GM20000 (cell line): Measurements from ENCODE around the gene LAMB3.

ENCODE experiments used
- DNase-seq: peaks from one replicate; pipeline ENCODE4 v3.0.0; 2012; ENCODE audit warnings: low spot score
- TF ChIP-seq, protein P1 (sequence below): IDR thresholded peaks from 2 replicates; pipeline ENCODE4 v1.5.1; 2012; ENCODE audit warnings: mild to moderate bottlenecking, control low read depth; ENCODE audit errors: extremely low read depth, missing control alignments

LAMB3 gene

DNA sequence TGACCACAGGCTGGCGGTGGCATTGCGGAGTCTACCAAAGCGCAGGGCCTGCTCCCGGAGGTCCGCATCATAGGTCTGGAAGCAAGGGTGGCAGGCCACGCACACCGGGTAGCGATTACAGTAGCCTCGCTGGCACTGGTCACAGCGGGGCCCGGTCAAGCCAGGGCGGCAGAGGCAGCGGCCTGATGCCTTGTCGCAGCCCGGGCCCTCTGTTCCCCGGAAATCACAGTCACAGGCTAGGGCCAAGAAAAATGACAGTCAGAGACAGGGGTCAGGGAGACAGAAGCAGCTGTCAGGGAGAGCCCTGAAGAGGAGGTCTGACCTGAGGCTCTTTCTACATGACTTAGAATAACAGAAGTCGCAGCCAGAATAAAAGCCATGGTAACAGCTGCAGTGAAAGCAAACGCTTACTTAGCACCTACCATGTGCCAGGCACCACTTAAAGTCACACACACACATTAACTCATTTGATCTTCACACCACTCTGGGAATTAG lies 26.4 kb downstream of the LAMB3 start:
- DNase-seq: no peak
- TF ChIP-seq, protein P1, sequence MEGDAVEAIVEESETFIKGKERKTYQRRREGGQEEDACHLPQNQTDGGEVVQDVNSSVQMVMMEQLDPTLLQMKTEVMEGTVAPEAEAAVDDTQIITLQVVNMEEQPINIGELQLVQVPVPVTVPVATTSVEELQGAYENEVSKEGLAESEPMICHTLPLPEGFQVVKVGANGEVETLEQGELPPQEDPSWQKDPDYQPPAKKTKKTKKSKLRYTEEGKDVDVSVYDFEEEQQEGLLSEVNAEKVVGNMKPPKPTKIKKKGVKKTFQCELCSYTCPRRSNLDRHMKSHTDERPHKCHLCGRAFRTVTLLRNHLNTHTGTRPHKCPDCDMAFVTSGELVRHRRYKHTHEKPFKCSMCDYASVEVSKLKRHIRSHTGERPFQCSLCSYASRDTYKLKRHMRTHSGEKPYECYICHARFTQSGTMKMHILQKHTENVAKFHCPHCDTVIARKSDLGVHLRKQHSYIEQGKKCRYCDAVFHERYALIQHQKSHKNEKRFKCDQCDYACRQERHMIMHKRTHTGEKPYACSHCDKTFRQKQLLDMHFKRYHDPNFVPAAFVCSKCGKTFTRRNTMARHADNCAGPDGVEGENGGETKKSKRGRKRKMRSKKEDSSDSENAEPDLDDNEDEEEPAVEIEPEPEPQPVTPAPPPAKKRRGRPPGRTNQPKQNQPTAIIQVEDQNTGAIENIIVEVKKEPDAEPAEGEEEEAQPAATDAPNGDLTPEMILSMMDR: no peak

DNA sequence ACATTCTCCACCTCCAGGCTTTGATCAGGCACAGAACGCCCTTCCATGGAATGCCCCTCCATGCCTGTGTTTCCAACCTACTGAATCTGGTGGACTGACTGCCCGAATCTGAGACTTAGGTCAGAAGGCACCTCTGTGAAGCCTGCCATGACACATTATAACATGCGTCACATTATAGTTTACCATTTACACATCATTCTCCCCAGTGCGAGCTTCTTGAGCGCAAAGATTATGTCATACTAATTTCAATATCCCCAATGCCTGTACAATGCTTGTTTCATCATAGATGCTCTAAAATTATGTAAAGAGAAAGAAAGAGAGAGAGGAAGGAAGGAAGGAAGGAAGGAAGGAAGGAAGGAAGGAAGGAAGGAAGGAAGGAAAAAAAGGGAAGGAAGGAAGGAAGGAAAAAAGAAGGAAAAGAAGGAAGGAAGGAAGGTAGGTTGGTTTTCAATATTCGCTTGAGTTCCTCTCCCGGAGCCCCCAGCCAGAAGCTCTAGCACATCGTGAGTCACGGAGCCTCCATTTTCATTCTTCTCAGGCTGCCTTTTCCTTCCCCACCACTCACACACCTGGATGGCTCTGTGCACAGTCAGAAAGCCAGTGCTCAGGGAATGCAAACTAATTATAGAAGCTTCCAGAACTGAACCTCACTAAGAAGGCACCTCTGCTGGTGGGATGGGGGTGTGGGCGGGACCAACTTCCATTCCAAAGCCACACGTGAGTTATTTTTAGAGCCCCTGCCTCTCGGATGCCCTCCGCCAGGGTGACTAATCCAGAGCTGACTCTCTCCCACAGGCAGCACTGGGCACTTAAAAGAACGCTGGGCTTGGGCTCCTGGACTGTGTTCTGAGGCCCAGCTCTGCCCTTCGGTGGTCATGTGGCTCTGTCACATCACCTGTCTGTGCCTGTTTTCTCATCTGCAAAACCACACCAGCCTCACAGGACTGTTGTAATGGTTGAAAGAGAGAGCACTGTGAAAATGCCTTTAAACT lies 27.4 kb downstream of the LAMB3 start:
- TF ChIP-seq, protein P1: no peak
- no peak for DNase-seq

DNA sequence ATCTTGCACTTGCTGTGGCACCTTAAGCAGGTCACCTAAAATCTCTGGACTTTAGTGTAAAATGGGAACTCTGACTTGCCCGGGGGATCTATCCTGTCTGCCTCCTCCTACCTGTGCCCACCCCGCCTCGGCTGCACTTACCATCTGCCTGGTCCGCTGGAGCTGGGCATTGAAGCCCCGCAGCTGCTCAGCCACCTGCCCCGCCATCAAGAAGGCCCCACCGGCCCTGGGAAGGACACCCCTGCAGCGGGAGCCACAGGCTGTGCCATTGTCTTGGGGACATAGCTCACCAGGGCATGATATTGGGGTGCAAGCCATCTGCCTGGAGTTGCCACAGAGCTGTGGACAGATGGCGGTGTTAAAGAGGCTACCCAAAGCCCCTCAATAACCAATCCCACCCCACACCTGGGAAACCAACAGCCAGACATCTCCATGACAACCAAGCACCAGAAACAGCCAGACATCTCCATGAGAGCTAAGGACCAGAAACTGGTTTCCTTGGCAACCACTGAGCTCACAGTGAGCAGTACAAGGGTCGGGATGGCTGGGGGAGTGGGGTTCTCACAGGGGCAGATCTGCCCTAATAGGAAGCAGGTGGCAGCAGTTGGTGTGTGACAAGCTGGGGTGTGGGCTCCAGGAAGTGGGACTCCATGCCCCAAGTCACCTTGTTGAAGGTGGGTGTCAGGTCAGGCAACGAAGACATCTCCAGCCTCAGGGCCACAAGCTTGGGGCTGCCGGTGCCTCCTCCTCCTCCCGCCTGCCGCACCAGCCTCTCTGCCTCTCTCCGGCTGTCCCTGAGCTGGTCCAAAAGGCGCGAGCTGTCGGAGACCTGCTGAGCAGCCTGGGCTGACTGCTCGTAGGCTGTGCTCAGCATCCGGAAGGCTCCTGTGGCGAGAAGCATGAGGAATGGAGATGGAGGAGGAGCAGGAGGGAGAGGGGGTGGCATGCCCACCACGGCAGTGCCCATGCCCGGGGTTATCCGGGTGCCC lies 29.1 kb downstream of the LAMB3 start:
- TF ChIP-seq, protein P1: no peak
- DNase-seq: no peak

DNA sequence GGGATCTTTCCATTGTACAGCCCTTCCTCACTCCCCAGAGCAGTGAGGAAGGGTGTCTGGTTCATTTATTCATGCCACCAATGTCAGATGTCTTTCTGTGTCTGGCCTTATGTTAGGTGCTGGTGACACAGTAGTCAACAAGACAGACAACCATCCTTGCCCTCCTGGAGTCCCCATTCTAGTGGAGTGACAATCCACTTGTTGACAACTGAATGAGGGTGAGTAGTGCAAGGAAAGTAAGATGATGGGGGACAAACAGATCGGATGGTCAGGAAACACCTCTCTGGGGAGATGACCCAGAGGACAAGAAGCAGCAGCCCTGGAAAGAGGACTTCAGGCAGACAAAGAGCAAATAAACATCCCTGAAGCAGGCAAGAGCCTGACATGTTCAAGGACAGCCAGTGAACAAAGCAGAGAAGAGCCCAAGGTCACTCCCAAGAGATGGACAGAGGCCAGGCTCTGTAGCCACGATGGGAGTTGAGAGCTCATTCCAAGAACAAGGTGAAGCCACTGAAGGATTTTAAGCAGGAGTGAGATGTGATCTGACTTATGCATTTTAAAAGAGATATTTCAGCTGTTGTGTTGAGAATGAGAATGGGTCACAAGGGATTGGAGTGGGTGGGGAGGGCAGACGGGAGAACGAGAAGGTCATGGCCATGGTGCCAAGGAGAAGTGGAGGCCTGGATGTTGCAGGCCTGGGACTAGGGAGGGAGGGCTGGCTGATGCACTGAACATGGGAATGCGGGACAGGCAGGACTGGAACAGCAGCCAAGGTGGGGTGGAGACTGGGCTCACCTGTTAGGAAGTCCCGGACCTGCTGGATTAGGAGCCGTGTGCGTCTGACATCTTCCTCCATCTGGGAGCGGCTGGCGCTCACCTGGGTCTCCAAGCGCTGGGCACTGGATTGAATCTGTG lies 30.2 kb downstream of the LAMB3 start:
- TF ChIP-seq, protein P1: no peak
- no peak for DNase-seq

DNA sequence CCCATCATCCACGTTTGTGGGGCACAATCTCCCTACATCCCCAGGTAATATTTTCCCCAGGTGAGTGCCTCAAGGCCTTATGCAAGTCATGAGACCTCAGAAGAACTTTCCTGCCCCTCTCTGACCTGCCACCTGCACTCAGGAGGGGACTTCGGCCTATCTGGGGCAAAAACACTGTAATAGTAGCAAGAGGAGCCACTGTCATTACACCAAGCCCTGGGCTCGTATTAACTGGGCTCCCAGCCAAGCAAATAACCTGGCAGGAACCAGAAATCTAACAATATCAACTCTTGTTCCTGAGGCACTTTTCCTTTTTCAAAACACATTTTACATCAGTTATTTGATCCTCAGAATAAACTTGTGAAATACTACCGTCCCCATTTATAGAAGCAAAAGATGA lies 30.9 kb downstream of the LAMB3 start:
- DNase-seq: no peak
- TF ChIP-seq, protein P1: no peak

DNA sequence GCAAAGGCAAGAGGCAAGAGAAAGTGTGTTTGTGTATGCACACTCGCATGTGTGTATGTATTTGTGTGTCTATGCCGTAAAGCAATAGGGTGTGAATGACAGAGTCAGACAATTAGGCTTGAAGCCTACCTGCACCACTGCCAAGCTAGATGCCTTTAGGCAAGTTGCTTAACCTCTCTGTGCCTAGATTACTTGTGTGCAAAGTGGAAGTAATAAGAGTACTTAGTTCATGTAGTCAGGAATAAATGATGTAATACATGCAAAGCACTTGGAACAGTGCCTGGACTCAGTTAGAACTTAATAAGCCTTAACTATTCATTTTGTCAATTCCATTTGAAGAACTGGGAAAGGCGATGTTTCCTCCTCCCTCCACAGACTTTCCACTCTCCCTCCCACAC lies 31.7 kb downstream of the LAMB3 start:
- DNase-seq: no peak

More for the DNA sequence above, 31.7 kb downstream of the LAMB3 start:
- TF ChIP-seq, protein P1: no peak
